ENCODE results near the gene DMBX1.

- no peak for TF ChIP-seq POLR2A (IDR thresholded peaks at IDR 0.05)
- TF ChIP-seq CTCF (IDR thresholded peaks at IDR 0.05): no peak
These were observed 17.0 kb downstream of the DMBX1 start for GRCh38 chr1:46506470-46507219.
